ENCODE results near the gene UBE2E1. TPM values are rescaled to one million over a fixed set of nuclear protein-coding genes. Genes with fewer than 3 reads are reported as not detected.

The UBE2E1 gene
- total and polyA plus RNA-seq, 8 donors: 20.9 to 44.7 (median 28.7) TPM

- Histone ChIP-seq H3K27ac (no peak overlapping the region), H3K4me3 (no peak overlapping the region), H3K4me1 (no peaks in the 10 kb centered on the region), H3K27me3 (no peaks in the 10 kb centered on the region), H3K9me3 (no peaks in the 10 kb centered on the region), H3K36me3 (no peaks in the 10 kb centered on the region)
- FAIRE-seq: no peak
- 93 to 100% methylated on average over 1 of the region's 1 CpG for WGBS, 2 donors
- TF ChIP-seq, protein P1, sequence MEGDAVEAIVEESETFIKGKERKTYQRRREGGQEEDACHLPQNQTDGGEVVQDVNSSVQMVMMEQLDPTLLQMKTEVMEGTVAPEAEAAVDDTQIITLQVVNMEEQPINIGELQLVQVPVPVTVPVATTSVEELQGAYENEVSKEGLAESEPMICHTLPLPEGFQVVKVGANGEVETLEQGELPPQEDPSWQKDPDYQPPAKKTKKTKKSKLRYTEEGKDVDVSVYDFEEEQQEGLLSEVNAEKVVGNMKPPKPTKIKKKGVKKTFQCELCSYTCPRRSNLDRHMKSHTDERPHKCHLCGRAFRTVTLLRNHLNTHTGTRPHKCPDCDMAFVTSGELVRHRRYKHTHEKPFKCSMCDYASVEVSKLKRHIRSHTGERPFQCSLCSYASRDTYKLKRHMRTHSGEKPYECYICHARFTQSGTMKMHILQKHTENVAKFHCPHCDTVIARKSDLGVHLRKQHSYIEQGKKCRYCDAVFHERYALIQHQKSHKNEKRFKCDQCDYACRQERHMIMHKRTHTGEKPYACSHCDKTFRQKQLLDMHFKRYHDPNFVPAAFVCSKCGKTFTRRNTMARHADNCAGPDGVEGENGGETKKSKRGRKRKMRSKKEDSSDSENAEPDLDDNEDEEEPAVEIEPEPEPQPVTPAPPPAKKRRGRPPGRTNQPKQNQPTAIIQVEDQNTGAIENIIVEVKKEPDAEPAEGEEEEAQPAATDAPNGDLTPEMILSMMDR (IDR thresholded peaks at IDR 0.05): no peak
- intact Hi-C loops (cut with DNase I): no loop called here
- DNase-seq: no peak
- no peak for ATAC-seq
Observed at GRCh38 chr3:23781051-23781450, 24.7 kb upstream of the UBE2E1 start.

DNA sequence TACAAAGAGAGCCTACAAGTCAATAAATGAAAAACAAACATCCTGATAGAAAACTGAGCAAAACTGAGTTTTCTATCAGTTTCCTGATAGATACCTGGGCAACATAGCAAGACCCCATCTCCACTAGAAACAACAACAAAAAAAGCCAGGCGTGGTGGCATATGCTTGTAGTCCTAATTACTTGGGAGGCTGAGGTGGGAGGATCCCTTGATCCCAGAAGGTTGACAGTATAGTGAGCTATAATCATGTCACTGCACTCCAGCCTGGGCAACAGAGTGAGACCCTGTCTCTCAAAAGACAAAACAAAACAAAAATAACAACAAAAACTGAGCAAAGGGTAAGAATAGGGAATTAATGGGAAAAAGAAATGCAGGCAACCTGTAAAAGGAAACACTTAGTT is 23.9 kb upstream of the UBE2E1 start:
- intact Hi-C loops (cut with DNase I): no loop called here
- no peaks in the 10 kb centered on the region for H3K36me3 ChIP-seq
- whole genome bisulfite sequencing, 2 donors: 90 to 100% methylated on average over 1 of the region's 1 CpG
- DNase-seq (no peak), FAIRE-seq (no peak), ATAC-seq (no peak)
- H3K27me3 ChIP-seq: no peaks in the 10 kb centered on the region
- no peaks in the 10 kb centered on the region for H3K4me1 ChIP-seq
- no peak overlapping the region for H3K27ac ChIP-seq
- no peak overlapping the region for H3K4me3 ChIP-seq
- TF ChIP-seq, protein P1 (IDR thresholded peaks at IDR 0.05): no peak
- no peaks in the 10 kb centered on the region for H3K9me3 ChIP-seq

DNA sequence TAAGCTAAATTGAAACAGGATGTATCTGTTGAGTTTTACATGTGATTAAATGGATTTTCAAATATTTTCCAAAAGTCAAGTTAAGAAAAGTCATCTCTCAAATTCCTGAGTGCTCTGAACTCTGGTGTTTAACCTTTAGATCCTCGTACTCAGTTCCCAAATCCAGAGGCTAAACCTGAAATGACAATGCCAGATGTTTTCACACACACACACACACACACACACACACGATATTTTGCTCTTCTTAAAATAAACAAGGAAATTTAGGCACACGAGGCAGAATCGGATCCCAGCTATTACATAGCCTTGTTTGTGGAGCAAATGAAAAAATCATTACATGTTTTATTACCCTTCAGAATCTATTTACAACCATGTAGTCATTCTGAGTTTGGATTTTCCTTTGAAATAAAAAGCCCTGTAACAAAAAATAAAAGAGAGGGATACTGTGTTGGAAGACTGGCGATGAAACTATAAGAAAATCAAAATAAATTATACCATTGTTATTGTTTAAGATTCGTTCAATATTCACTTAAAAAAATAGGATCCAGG is 20.6 kb upstream of the UBE2E1 start:
- ATAC-seq: no peak
- intact Hi-C loops (cut with DNase I): no loop called here

GRCh38 chr3:23785882-23786281 is 19.9 kb upstream of the UBE2E1 start:
- DNase-seq (no peak), ATAC-seq (no peak), FAIRE-seq (no peak)
- Histone ChIP-seq H3K4me3 (no peak overlapping the region), H3K27ac (no peak overlapping the region), H3K9me3 (no peaks in the 10 kb centered on the region), H3K36me3 (no peaks in the 10 kb centered on the region), H3K27me3 (no peaks in the 10 kb centered on the region), H3K4me1 (no peaks in the 10 kb centered on the region)
- TF ChIP-seq, protein P1 (IDR thresholded peaks at IDR 0.05): no peak
- 32 to 54% methylated on average over 2 of the region's 2 CpGs for WGBS, 2 donors
- intact Hi-C loops (cut with DNase I): no loop called here

More for the DNA sequence above, 20.6 kb upstream of the UBE2E1 start:
- DNase-seq: no peak
- TF ChIP-seq, protein P1 (IDR thresholded peaks at IDR 0.05): no peak
- H3K4me3 ChIP-seq: no peak overlapping the region
- 33 to 41% methylated on average over 6 of the region's 6 CpGs for WGBS, 2 donors
- no peaks in the 10 kb centered on the region for H3K4me1 ChIP-seq
- H3K27ac ChIP-seq: no peak overlapping the region
- no peak for FAIRE-seq
- H3K9me3 ChIP-seq: no peaks in the 10 kb centered on the region
- H3K27me3 ChIP-seq: no peaks in the 10 kb centered on the region
- no peaks in the 10 kb centered on the region for H3K36me3 ChIP-seq

GRCh38 chr3:23791678-23792077 is 14.1 kb upstream of the UBE2E1 start:
- 70 to 85% methylated on average over 2 of the region's 2 CpGs for WGBS, 2 donors
- Histone ChIP-seq H3K9me3 (no peaks in the 10 kb centered on the region), H3K4me3 (no peak overlapping the region), H3K27me3 (no peaks in the 10 kb centered on the region), H3K4me1 (no peaks in the 10 kb centered on the region), H3K36me3 (no peaks in the 10 kb centered on the region), H3K27ac (no peak overlapping the region)
- DNase-seq (no peak), ATAC-seq (no peak), FAIRE-seq (no peak)
- intact Hi-C loops (cut with DNase I): no loop called here
- TF ChIP-seq, protein P1 (IDR thresholded peaks at IDR 0.05): no peak

Measured in pancreas (tissue), 10 donors.